NCI-H446 treated with DMSO at 0.1 percent for 48 hours (cell line): Measurements from ENCODE around the gene HSD11B1.
A peak's percentile ranks its signal among the peaks of the same experiment; 100 is the strongest.
"Not testable (repeated sequence)": the region's sequence is repeated elsewhere in the genome, so short reads cannot be mapped to it uniquely, and the experiment has no call there.

Experiments
- DNase-seq: peaks from one replicate; lab custom pipeline; 2025; lab: John Stamatoyannopoulos, UW

HSD11B1 gene

DNA sequence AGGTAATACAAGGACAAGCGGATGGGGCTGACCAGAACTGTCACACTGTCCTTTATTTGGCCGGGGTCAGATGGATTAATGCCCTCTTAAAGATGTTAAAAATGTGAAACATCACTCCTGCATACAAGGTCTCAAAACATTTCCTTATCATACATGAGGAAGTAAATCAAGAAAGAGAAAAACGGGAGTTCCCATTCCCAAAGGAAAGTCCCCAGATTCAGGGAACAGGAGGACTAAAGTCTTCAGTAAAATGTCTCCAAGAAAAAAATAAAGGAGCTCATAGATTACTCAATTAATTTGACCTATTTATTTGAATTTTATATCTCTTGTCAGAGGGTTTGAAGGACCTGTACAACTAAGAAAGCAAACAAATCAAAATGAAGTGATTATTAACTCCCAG is 13.4 kb upstream of the HSD11B1 start:
- no peak for DNase-seq

DNA sequence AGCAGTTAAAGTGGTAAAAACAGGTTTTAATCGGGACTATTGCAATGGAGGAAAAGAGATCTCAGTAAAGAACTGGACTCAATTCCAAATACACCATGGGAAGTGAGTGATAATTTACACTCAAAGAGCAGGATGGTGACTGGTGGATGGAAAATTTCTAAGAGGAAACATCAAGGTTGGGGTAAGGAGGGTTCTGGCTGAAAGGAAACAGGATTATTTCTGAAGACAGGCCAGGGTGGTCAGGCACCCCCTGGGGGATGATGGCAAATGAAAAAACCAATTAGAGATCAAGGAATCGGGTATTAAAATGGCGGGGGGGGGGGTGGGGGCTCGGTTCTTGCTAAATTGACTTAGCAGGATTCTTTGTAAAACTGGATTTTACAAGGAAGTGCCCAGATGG is 12.3 kb upstream of the HSD11B1 start:
- no peak for DNase-seq

DNA sequence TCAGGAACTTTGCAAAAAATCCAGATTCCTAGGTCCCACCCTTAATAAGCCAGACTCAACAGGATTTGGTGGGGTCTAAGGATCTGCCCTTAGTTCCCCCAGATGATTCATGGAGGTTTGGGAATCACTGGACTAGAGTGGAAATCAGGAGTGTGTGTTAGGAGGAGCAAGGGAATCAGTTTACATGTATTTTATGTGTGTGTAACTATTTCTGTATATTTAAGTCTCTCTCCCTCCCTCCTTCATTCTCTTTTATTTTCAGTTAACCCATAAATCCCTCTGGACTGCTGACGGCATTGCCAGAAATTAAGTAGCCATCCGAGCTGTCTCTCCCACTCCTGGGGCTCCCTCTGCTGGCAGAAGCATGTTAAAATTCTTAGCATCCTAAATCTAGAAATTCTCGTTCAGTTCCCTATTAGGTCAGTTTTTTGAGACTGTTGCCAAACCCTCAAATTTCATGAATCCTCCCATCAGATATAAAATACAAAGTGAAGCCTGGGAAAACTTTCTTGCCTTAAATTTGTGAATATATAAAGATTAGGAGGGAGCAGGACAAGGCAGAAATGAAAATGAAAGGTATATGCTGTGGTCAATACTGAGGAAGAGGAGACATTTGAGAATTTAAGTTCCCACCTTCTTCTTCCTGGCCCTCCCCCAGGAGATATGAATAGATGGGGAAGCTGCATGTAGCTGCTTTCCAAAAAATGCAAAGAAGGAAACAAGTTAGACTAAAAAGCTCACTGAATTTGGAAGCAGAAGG is 11.7 kb upstream of the HSD11B1 start:
- peak; percentile 74 for DNase-seq

- no peak for DNase-seq
Observed at GRCh38 chr1:209696673-209697072, 8.0 kb upstream of the HSD11B1 start.

- no peak for DNase-seq
Observed at GRCh38 chr1:209697126-209697525, 7.5 kb upstream of the HSD11B1 start.

DNA sequence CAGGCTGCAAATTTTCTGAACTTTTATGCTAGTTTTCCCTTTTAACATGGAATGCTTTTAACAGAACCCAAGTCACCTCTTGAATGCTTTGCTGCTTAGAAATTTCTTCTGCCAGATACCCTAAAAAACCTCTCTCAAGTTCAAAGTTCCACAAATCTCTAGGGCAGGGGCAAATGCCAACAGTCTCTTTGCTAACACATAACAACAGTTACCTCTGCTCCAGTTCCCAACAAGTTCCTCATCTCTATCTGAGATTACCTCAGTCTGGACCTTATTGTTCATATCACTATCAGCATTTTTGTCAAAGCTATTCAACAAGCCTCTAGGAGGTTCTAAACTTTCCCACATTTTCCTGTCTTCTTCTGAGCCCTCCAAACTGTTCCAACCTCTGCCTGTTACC is 4.0 kb upstream of the HSD11B1 start:
- not testable (repeated sequence) for DNase-seq

DNA sequence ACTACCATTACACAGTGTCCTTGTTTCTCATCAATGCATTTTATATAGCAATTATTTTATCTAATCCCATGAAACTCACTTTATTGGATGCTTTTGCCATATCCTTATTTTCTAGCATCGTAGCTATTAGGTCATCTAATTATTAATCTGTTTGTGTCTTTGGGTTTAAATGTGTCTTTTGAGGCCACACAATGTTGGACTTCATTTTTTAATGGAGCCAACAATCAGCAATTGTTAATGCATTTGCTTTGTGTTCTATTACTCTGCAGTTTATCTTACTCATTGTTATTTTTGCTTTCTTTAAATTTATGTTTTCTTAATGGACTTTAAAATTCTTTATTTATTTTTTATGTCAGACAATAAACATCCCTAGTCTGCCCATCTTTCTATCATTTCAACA is 1.8 kb upstream of the HSD11B1 start:
- DNase-seq = no peak

DNA sequence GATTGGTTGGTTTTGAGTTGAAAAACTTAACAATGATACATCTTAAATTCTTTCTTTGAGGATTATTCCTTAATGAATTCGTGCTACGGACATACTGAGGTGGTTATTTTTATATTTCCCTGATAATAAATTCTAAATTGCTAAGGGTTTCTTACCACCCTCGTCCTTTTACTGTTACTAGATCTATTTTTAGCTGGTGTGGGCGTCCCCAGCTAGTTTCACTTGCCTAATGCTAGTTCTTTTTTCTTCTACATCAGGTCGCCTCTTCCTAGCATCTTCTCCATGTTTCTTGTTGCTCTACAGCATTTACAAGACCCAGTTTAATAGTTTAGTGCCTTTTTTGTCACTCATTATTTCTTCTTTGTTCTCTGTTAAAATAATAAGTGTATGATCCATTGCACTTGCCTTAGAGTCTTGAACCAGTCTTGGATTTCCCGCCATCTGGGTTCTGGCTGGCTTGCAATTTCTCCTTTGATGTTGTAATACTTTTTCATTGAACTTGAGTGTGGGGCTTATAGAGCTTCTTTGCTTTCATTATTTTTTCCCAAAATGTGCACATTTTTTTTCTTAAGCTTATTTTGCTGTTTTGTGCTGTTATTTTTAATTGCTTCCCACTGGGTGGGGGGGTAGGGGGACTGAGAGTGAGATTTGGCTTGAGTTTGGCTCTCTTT is 677 bp upstream of the HSD11B1 start:
- no peak for DNase-seq

DNA sequence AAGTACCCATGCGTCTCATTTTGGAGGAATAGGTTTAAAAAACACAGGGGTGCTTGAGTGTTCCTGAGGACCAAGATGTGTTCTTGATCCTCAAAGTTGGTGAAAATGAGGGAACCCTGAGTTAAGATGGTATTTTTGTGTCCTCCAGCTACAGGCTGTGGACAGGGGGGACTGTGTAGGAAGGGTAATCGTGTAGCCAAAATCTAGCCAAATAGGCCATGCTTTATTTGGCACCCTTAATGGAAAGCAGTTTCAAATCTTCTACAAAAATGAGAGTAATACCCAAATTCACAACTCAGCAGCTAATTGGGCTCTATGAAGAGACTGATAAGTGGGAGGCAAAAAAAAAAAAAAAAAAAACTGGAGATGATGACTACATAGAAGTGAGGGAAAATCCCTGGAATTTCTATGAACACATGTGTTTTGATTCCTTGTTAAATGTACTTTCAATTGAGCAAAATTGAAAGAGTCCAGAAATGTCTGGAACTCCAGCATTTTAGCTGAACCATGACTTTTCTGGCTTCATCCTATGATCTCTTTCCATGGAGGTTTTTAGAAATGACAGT is 470 bp downstream of the HSD11B1 start:
- no peak for DNase-seq

DNA sequence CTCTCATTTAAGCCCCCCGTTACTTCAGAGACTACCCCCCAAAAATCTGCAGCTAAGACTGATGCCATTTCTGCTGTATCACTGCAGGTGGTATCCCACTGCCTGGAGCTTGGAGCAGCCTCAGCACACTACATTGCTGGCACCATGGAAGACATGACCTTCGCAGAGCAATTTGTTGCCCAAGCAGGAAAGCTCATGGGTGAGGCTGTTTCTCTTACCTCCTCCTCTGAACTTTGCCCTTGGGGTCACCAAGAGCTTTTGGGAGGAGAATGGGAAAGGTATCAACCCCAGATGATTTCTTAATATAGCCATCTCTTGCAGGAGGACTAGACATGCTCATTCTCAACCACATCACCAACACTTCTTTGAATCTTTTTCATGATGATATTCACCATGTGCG is 2.0 kb downstream of the HSD11B1 start:
- no peak for DNase-seq

GRCh38 chr1:209707308-209707707 is 2.7 kb downstream of the HSD11B1 start:
- DNase-seq = no peak

GRCh38 chr1:209708297-209708696 is 3.7 kb downstream of the HSD11B1 start:
- no peak for DNase-seq

DNA sequence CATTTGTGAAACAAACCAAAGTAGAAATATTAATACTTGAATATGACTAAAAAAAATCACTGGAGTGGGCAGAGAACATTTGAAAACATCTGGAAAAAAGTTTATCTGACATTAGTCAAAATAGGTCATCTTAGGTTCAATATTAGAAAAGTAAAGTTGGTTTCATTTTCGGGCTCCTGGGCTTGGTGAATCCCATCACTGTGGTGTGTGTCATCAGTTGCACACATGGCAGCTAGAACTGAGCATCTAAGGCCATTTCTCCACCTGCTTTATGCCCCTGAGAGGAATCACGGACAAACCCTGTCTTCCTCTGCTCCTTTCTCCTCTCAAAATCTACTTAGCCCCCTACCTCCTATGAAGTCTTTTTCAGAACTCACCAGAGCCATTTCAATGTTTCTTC is 5.4 kb downstream of the HSD11B1 start:
- DNase-seq = no peak

GRCh38 chr1:209710847-209711246 is 6.2 kb downstream of the HSD11B1 start:
- DNase-seq = no peak

DNA sequence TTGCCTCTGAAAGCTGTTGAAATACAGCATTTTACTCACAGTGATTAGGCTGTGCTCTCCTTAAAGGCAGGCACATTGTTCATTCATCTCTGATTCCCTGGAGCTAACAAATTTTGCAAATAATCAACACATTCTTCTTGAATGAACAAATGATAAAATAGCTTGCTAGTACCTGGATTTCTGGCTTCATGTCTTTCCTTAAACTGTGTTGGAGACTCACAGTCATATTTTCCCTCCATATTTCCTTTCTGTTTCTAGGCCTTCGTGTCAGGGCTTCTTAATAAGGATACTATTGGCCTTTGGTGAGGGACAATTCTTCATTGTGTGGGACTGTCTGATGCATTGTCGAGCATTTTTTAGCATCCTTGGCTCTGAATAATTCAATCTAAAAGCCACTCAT is 9.7 kb downstream of the HSD11B1 start:
- DNase-seq = no peak

- no peak for DNase-seq
Observed at GRCh38 chr1:209715314-209715713, 10.7 kb downstream of the HSD11B1 start.

GRCh38 chr1:209717818-209718217 is 13.2 kb downstream of the HSD11B1 start:
- DNase-seq = no peak

GRCh38 chr1:209720326-209720725 is 15.7 kb downstream of the HSD11B1 start:
- DNase-seq = no peak

- DNase-seq = no peak
Observed at GRCh38 chr1:209720826-209721225, 16.2 kb downstream of the HSD11B1 start.

DNA sequence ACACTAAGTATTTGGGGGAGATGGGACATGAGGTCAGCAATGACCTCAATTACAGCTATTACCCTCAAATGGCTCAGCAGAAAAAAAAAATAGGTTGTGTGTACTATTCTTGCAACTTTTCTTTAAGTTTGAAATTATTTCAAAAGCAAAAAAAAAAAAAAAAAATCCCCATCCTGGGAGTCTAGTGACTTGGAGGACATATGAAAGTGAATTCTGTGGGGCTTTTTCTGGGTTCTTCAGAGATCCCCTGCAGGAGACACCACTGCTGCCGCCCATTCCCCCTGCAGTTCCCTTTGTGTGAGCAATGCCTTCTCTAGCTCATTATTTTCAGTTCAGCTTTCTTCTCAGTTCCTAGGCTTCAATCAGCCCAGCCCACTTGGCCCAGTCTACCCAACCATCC is 16.7 kb downstream of the HSD11B1 start:
- DNase-seq = no peak

- no peak for DNase-seq
Observed at GRCh38 chr1:209723265-209723664, 18.6 kb downstream of the HSD11B1 start.

DNA sequence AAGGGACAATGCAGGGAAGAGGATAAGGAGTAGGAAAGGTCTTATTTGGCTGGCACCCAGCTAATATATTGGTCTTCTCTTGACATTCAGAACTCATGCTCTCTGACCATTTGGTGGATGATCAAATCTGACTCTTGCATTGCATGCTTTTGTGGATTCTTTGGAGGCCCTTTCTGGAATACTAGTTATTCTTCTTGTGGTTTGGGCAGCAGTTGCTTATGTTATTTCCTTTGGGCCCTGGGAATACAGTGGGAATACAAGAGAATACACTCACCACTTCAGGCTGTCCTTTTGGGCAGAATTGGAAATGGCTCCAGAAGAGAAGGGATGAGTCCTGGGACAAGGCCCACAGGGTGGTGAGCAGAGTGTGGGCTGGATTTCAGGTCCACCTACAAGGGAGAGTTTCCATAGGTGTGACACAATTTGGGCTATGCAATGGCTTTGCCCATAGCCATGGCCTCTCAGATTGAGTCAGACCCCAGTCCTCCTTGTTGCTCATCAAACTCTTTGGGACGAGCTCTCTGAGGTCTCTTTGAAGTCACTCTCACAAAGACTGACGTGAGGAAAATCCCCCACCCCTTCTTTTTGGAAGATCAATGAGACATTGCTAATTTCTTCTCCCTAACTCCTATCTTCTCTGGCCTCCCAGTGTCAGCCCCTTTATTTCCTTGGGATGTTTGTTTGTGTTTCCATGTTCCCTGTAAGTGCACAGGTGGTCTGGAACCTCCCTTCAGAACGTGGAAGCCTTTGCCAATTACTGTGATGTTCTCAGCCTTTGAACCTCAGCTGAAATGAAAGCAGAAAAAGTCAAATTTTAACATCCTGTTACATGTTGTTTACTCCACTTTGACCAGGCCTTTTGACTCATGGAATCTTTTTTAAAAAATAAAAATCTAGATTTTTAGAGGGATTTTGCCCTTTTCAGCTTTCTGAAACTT is 19.4 kb downstream of the HSD11B1 start:
- no peak for DNase-seq
